ENCODE measurements around the gene CTSH.
"Not testable (repeated sequence)": the region's sequence is repeated elsewhere in the genome, so short reads cannot be mapped to it uniquely, and the experiment has no call there.

Gene CTSH

GRCh38 chr15:78923015-78923414 is 21.8 kb downstream of the CTSH start:
- DNase-seq (ENCODE audit: low read depth in 4 of 4, low spot score in 1 of 4), result no peak

GRCh38 chr15:78922527-78922926 is 22.3 kb downstream of the CTSH start:
- no peak for DNase-seq (ENCODE audit: low read depth in 4 of 4, low spot score in 1 of 4)

- DNase-seq (ENCODE audit: low read depth in 4 of 4, low spot score in 1 of 4), result no peak
Measured at GRCh38 chr15:78921940-78922339, 22.9 kb downstream of the CTSH start.

- no peak for DNase-seq (ENCODE audit: low read depth in 4 of 4, low spot score in 1 of 4)
Measured at GRCh38 chr15:78921517-78921916, 23.3 kb downstream of the CTSH start.

- DNase-seq (ENCODE audit: low read depth in 4 of 4, low spot score in 1 of 4), result no peak
Measured at GRCh38 chr15:78917888-78918287, 27.0 kb downstream of the CTSH start.

GRCh38 chr15:78916088-78916487 is 28.8 kb downstream of the CTSH start:
- no peak for DNase-seq (ENCODE audit: low read depth in 4 of 4, low spot score in 1 of 4)

- no peak for DNase-seq (ENCODE audit: low read depth in 4 of 4, low spot score in 1 of 4)
Measured at GRCh38 chr15:78915341-78916087, 29.3 kb downstream of the CTSH start.

- DNase-seq (ENCODE audit: low read depth in 4 of 4, low spot score in 1 of 4), result no peak
Measured at GRCh38 chr15:78914027-78914764, 30.6 kb downstream of the CTSH start.

- no peak for DNase-seq (ENCODE audit: low read depth in 4 of 4, low spot score in 1 of 4)
Measured at GRCh38 chr15:78913012-78913411, 31.8 kb downstream of the CTSH start.

- no peak for DNase-seq (ENCODE audit: low read depth in 4 of 4, low spot score in 1 of 4)
Measured at GRCh38 chr15:78912316-78912715, 32.5 kb downstream of the CTSH start.

GRCh38 chr15:78910271-78910670 is 34.6 kb downstream of the CTSH start:
- no peak for DNase-seq (ENCODE audit: low read depth in 4 of 4, low spot score in 1 of 4)

GRCh38 chr15:78909791-78910228 is 35.0 kb downstream of the CTSH start:
- DNase-seq (ENCODE audit: low read depth in 4 of 4, low spot score in 1 of 4), result peak in 2 of 4 experiments; percentile 2 to 9

GRCh38 chr15:78909160-78909695 is 35.6 kb downstream of the CTSH start:
- no peak for DNase-seq (ENCODE audit: low read depth in 4 of 4, low spot score in 1 of 4)

- no peak for DNase-seq (ENCODE audit: low read depth in 4 of 4, low spot score in 1 of 4)
Measured at GRCh38 chr15:78907577-78907976, 37.3 kb downstream of the CTSH start.

- DNase-seq (ENCODE audit: low read depth in 4 of 4, low spot score in 1 of 4), result no peak
Measured at GRCh38 chr15:78906316-78906620, 38.6 kb downstream of the CTSH start.

GRCh38 chr15:78904599-78905358 is 40.1 kb downstream of the CTSH start:
- DNase-seq (ENCODE audit: low read depth in 4 of 4, low spot score in 1 of 4), result no peak

- DNase-seq (ENCODE audit: low read depth in 4 of 4, low spot score in 1 of 4), result not testable (repeated sequence)
Measured at GRCh38 chr15:78902281-78903032, 42.4 kb downstream of the CTSH start.

GRCh38 chr15:78900819-78901533 is 43.9 kb downstream of the CTSH start:
- not testable (repeated sequence) for DNase-seq (ENCODE audit: low read depth in 4 of 4, low spot score in 1 of 4)

- no peak for DNase-seq (ENCODE audit: low read depth in 4 of 4, low spot score in 1 of 4)
Measured at GRCh38 chr15:78898540-78898939, 46.3 kb downstream of the CTSH start.

- DNase-seq (ENCODE audit: low read depth in 4 of 4, low spot score in 1 of 4), result no peak
Measured at GRCh38 chr15:78895471-78895870, 49.4 kb downstream of the CTSH start.

Data from stimulated activated CD4-positive, alpha-beta T cell treated with anti-CD3 and anti-CD28 coated beads, Interleukin-1b, Interleukin-23, amount 100 ng/mL, for 24 hours (primary cell).